ENCODE measurements around the gene HGS. TPM values are rescaled to one million over a fixed set of nuclear protein-coding genes. Genes with fewer than 3 reads are reported as not detected.

Gene HGS
- total and polyA plus RNA-seq, 2 of the 13 experiments (the other 11 are each of a cell fraction or from before 2014, with no cell fraction given), result 73.3 to 78.1 TPM

DNA sequence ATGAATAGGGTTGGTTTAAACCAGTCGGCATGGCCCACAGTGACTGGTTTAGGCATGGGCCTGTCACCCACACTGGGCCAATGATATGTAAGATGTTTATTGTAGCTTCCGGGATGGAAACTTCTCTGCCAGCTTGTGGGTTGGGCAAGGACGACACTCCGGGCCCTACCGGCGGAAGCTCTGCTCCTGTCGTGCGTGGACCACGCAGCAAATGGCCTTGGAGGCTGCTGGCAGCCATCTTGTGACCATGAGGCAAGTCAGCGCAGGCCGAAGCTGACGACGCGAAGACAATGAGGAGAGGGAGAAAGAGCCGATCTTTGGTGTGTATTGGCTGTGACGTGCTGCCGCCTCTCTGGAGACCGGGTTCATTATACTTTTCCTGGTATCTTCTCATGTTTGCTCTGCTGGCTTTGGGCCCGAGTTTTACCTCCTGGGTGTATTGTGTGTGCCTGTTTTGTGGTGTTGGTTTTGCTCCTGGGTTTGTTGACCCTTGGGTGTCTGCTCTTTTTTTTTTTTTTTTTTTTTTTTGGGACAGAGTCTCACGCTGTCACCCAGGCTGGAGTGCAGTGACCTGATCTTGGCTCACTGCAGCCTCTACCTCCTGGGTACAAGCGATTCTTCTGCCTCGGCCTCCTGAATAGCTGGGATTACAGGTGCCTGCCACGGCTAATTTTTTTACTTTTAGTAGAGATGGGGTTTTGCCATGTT lies 43.7 kb downstream of the HGS start (continued):
- TF ChIP-seq, protein P1, sequence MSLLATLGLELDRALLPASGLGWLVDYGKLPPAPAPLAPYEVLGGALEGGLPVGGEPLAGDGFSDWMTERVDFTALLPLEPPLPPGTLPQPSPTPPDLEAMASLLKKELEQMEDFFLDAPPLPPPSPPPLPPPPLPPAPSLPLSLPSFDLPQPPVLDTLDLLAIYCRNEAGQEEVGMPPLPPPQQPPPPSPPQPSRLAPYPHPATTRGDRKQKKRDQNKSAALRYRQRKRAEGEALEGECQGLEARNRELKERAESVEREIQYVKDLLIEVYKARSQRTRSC (CRISPR knock-in tag; IDR thresholded peaks at IDR 0.05; ENCODE audit: low read depth), result peak; percentile 97
- TF ChIP-seq RFX5 (IDR thresholded peaks at IDR 0.05; ENCODE audit: low read depth, low read length) (no peak), BRD4 (CRISPR knock-in tag; IDR thresholded peaks at IDR 0.05) (peak; percentile 99), SCMH1 (CRISPR knock-in tag; IDR thresholded peaks at IDR 0.05; ENCODE audit: borderline replicate concordance) (no peak), ZNF275 (CRISPR knock-in tag; IDR thresholded peaks at IDR 0.05; ENCODE audit: borderline replicate concordance) (peak; percentile 94; the same call in 1 of the 2 replicates), GATAD1 (CRISPR knock-in tag; IDR thresholded peaks at IDR 0.05) (peak; percentile 84), ZNF660 (CRISPR knock-in tag; IDR thresholded peaks at IDR 0.05; ENCODE audit: borderline replicate concordance, low read depth) (0 out of 2 replicates have a peak, but pooled peaks have one; percentile 89), JUND (CRISPR knock-in tag; IDR thresholded peaks at IDR 0.05) (peak; percentile 79), AKAP8 (CRISPR knock-in tag; IDR thresholded peaks at IDR 0.05) (peak; percentile 83), SNRNP70 (IDR thresholded peaks at IDR 0.05; ENCODE audit: low read depth, low read length) (no peak), ZNF775 (CRISPR knock-in tag; IDR thresholded peaks at IDR 0.05; ENCODE audit: borderline replicate concordance) (no peak), ZNF572 (CRISPR knock-in tag; IDR thresholded peaks at IDR 0.05) (peak; percentile 90; the same call in 1 of the 2 replicates), SATB2 (CRISPR knock-in tag; IDR thresholded peaks at IDR 0.05) (peak; percentile 99), ZMYM3 (CRISPR knock-in tag; IDR thresholded peaks at IDR 0.05) (peak; percentile 73), ZNF776 (CRISPR knock-in tag; IDR thresholded peaks at IDR 0.05) (peak; percentile 99), AGO2 (optimal IDR thresholded peaks at IDR 0.05; ENCODE audit: low read depth, low read length) (no peak), ZNF883 (CRISPR knock-in tag; IDR thresholded peaks at IDR 0.05; ENCODE audit: not compliant biosample characterization) (peak; percentile 99), GABPA (IDR thresholded peaks at IDR 0.05; ENCODE audit: low read depth, low read length) (peak; percentile 66), GABPA (CRISPR knock-in tag; IDR thresholded peaks at IDR 0.05; ENCODE audit: low read depth) (peak; percentile 89), ZSCAN12 (CRISPR knock-in tag; IDR thresholded peaks at IDR 0.05) (peak; percentile 95), ZBTB1 (CRISPR knock-in tag; IDR thresholded peaks at IDR 0.05; ENCODE audit: borderline replicate concordance) (peak; percentile 75; the same call in 1 of the 2 replicates), GLMP (CRISPR knock-in tag; IDR thresholded peaks at IDR 0.05; ENCODE audit: borderline replicate concordance) (no peak), SALL2 (CRISPR knock-in tag; IDR thresholded peaks at IDR 0.05) (peak; percentile 88)
- TF ChIP-seq, protein P2, sequence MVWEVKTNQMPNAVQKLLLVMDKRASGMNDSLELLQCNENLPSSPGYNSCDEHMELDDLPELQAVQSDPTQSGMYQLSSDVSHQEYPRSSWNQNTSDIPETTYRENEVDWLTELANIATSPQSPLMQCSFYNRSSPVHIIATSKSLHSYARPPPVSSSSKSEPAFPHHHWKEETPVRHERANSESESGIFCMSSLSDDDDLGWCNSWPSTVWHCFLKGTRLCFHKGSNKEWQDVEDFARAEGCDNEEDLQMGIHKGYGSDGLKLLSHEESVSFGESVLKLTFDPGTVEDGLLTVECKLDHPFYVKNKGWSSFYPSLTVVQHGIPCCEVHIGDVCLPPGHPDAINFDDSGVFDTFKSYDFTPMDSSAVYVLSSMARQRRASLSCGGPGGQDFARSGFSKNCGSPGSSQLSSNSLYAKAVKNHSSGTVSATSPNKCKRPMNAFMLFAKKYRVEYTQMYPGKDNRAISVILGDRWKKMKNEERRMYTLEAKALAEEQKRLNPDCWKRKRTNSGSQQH (CRISPR knock-in tag; IDR thresholded peaks at IDR 0.05; ENCODE audit: low read depth), result peak; percentile 85; the same call in 1 of the 2 replicates
- TF ChIP-seq, protein P3, sequence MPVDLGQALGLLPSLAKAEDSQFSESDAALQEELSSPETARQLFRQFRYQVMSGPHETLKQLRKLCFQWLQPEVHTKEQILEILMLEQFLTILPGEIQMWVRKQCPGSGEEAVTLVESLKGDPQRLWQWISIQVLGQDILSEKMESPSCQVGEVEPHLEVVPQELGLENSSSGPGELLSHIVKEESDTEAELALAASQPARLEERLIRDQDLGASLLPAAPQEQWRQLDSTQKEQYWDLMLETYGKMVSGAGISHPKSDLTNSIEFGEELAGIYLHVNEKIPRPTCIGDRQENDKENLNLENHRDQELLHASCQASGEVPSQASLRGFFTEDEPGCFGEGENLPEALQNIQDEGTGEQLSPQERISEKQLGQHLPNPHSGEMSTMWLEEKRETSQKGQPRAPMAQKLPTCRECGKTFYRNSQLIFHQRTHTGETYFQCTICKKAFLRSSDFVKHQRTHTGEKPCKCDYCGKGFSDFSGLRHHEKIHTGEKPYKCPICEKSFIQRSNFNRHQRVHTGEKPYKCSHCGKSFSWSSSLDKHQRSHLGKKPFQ (CRISPR knock-in tag; IDR thresholded peaks at IDR 0.05; ENCODE audit: insufficient replicate concordance), result peak; percentile 87
